ENCODE measurements around the gene TRAT1.

TRAT1 gene

DNA sequence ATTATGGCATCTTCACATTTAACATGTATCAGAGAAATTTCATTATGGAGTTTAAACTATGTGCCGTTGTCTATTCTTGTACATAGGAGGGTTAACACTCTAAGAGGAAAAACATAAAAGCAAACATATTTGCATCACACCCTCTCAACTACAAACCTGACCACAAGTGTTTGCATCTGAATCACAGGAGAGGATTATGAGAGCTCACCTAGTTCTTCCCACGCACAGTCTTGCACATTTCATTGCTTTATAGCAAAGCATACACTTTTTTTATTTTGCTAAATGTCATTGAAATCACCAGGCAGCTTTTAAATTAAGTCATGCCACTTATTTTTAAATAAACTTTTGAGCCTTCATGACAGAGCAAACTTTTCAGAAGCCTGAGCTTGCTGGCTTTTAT lies 12.5 kb downstream of the TRAT1 start:
- Histone ChIP-seq H3K27me3 (replicated peaks) (no peaks in the 10 kb centered on the region), H3K36me3 (replicated peaks) (no peaks in the 10 kb centered on the region), H3K27ac (no peak overlapping the region), H3K4me3 (ENCODE audit: low read depth, low read length) (no peak overlapping the region)
- TF ChIP-seq, protein P1, sequence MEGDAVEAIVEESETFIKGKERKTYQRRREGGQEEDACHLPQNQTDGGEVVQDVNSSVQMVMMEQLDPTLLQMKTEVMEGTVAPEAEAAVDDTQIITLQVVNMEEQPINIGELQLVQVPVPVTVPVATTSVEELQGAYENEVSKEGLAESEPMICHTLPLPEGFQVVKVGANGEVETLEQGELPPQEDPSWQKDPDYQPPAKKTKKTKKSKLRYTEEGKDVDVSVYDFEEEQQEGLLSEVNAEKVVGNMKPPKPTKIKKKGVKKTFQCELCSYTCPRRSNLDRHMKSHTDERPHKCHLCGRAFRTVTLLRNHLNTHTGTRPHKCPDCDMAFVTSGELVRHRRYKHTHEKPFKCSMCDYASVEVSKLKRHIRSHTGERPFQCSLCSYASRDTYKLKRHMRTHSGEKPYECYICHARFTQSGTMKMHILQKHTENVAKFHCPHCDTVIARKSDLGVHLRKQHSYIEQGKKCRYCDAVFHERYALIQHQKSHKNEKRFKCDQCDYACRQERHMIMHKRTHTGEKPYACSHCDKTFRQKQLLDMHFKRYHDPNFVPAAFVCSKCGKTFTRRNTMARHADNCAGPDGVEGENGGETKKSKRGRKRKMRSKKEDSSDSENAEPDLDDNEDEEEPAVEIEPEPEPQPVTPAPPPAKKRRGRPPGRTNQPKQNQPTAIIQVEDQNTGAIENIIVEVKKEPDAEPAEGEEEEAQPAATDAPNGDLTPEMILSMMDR (IDR thresholded peaks at IDR 0.05; ENCODE audit: low read depth, low read length, missing control alignments): no peak
- in situ Hi-C loops (cut with HindIII; ENCODE audit: low pct_ligation_motif_present, low sequenced_read_pairs): no loop called here
- DNase-seq: no peak

DNA sequence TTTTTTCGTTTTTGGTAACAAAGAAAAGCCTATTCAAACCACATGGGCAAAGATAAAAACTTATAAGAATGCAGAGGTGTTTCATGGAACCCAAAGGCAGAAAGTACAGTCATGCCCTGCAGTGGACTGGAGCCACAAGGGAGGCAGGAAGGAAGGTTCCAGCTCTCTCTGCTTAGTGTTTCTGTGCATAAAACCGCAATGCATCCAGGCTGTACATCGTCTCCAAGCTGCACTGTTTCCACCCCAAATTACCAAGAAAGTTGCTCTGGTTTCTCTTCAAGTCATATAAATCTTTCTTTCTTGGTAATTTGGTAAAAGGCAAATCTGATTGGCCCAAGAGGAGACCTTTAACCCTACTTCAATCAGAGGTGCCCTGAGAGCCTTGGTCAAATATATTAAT lies 15.8 kb downstream of the TRAT1 start:
- no peak for DNase-seq
- Histone ChIP-seq H3K4me3 (ENCODE audit: low read depth, low read length) (no peak overlapping the region), H3K36me3 (replicated peaks) (no peaks in the 10 kb centered on the region), H3K27me3 (replicated peaks) (no peaks in the 10 kb centered on the region), H3K27ac (no peak overlapping the region)
- TF ChIP-seq, protein P1 (IDR thresholded peaks at IDR 0.05; ENCODE audit: low read depth, low read length, missing control alignments): no peak
- in situ Hi-C loops (cut with HindIII; ENCODE audit: low pct_ligation_motif_present, low sequenced_read_pairs): no loop called here

DNA sequence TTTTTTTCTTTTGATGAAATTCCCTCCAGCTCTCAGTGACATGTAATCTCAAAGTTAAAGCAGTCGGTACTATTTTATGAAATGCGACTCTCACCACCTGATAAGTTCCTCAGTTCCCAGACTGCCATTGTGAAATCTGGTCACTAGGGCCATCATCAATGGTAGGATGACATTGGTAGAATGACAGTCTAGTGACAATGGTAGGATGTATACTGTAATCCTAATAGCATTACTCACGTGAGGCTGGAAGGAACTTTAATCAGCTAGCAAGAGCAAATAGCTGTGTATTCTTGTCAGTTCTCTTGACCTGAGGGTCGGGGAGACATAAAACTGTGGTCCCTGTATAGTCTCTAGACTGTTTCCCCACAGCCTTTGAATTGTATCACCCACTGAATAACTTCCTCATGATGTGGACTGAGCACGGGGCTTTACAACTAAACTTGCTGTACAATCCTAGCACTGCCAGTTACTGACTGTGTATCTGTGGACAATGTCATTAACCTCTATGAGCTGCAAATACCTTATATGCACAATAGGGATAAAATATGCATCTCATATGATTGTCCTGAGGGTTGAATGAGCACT lies 23.2 kb downstream of the TRAT1 start:
- Histone ChIP-seq H3K27ac (no peak overlapping the region), H3K27me3 (replicated peaks) (no peaks in the 10 kb centered on the region), H3K36me3 (replicated peaks) (no peaks in the 10 kb centered on the region), H3K4me3 (ENCODE audit: low read depth, low read length) (no peak overlapping the region)
- no peak for DNase-seq
- TF ChIP-seq, protein P1 (IDR thresholded peaks at IDR 0.05; ENCODE audit: low read depth, low read length, missing control alignments): no peak
- in situ Hi-C loops (cut with HindIII; ENCODE audit: low pct_ligation_motif_present, low sequenced_read_pairs): no loop called here

DNA sequence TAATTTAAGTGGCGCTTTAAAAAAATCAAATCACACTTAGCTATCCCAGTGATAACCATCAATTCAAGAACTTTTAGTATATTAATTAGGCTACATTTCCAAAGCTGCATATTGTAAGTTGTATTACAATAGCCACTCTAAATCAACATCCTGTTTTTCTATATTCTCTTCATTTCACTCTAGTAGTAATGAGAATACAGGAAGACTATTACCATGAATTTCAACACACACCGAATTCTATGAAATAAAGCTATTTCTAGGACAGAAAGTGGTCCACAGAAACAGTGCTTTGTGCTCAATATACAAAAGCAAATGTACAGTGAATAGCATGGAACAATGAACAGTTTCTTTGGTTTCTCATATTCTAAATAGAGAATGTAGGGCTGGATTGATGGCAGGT lies 24.6 kb downstream of the TRAT1 start:
- no peaks in the 10 kb centered on the region for H3K27me3 ChIP-seq (replicated peaks)
- no peak for DNase-seq
- H3K27ac ChIP-seq: no peak overlapping the region
- no peak overlapping the region for H3K4me3 ChIP-seq (ENCODE audit: low read depth, low read length)
- in situ Hi-C loops (cut with HindIII; ENCODE audit: low pct_ligation_motif_present, low sequenced_read_pairs): no loop called here
- TF ChIP-seq, protein P1 (IDR thresholded peaks at IDR 0.05; ENCODE audit: low read depth, low read length, missing control alignments): no peak
- H3K36me3 ChIP-seq (replicated peaks): no peaks in the 10 kb centered on the region

DNA sequence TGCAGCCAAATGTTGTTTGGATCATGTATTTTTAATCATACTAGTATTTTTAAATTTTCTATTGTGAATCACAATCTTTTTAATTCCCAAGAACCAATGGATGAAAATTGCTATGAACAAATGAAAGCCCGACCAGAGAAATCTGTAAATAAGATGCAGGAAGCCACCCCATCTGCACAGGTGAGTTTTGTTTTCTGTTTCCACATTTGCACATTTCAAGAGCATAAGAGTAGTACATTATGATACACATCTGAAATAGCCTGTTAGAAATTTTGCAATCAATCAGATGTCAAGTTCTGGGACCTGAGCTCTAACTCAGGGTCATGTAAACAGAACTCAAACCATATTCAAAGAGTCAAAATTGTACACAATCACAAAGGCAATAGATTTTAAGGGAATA lies 26.5 kb downstream of the TRAT1 start:
- TF ChIP-seq, protein P1 (IDR thresholded peaks at IDR 0.05; ENCODE audit: low read depth, low read length, missing control alignments): no peak
- Histone ChIP-seq H3K36me3 (replicated peaks) (no peaks in the 10 kb centered on the region), H3K27me3 (replicated peaks) (no peaks in the 10 kb centered on the region), H3K4me3 (ENCODE audit: low read depth, low read length) (no peak overlapping the region), H3K27ac (no peak overlapping the region)
- DNase-seq: no peak
- in situ Hi-C loops (cut with HindIII; ENCODE audit: low pct_ligation_motif_present, low sequenced_read_pairs): no loop called here

DNA sequence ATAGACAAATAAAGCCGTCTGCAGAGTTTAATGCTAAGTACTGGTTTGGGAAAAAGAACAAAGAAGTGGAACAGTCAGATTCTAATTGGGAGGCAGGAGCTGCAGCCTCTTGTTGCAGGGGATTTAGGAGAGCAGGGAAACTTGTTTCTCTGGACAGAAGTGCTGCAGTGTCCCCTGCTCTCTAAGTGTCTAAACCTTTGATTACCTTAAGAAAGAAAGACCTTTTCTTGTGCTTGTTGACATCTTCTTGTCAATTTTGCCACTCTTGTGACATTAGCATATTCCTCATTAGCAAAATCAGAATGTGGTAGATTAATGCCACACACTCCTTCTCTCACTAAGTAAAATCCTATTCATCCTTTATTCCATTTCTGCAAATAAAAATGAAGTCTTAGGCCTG lies 38.8 kb downstream of the TRAT1 start:
- TF ChIP-seq, protein P1 (IDR thresholded peaks at IDR 0.05; ENCODE audit: low read depth, low read length, missing control alignments): no peak

More for the DNA sequence above, 38.8 kb downstream of the TRAT1 start:
- no peaks in the 10 kb centered on the region for H3K36me3 ChIP-seq (replicated peaks)
- no peaks in the 10 kb centered on the region for H3K27me3 ChIP-seq (replicated peaks)
- no peak overlapping the region for H3K4me3 ChIP-seq (ENCODE audit: low read depth, low read length)
- H3K27ac ChIP-seq: no peak overlapping the region
- DNase-seq: no peak
- in situ Hi-C loops (cut with HindIII; ENCODE audit: low pct_ligation_motif_present, low sequenced_read_pairs): no loop called here
